Tibial nerve (tissue), 4 donors: ENCODE results near the gene GDPD5.

Source experiments
- CTCF ChIP-seq, 5 experiments: fragments of 200-600 bp in 3 of 5; fragments of 450-650 bp in 2 of 5; sonication (generic) in 3 of 5; IDR thresholded peaks; one replicate each; pipeline ENCODE4 v1.5.1; 2016 to 2019; ENCODE audit warnings: antibody characterized with exemption in 5 of 5, mild to moderate bottlenecking in 3 of 5, moderate library complexity in 2 of 5
- EP300 ChIP-seq, 2 donors: sonication (generic); formaldehyde crosslinking; IDR thresholded peaks; one replicate each; pipeline ENCODE4 v1.6.1; 2017; ENCODE audit warnings: antibody characterized with exemption in 2 of 2, mild to moderate bottlenecking in 1 of 2
- POLR2A ChIP-seq, 2 donors: fragments of 450-650 bp; IDR thresholded peaks; one replicate each; pipeline ENCODE4 v1.6.1; 2017; ENCODE audit warnings: antibody characterized with exemption in 2 of 2, mild to moderate bottlenecking in 2 of 2, moderate library complexity in 2 of 2

DNA sequence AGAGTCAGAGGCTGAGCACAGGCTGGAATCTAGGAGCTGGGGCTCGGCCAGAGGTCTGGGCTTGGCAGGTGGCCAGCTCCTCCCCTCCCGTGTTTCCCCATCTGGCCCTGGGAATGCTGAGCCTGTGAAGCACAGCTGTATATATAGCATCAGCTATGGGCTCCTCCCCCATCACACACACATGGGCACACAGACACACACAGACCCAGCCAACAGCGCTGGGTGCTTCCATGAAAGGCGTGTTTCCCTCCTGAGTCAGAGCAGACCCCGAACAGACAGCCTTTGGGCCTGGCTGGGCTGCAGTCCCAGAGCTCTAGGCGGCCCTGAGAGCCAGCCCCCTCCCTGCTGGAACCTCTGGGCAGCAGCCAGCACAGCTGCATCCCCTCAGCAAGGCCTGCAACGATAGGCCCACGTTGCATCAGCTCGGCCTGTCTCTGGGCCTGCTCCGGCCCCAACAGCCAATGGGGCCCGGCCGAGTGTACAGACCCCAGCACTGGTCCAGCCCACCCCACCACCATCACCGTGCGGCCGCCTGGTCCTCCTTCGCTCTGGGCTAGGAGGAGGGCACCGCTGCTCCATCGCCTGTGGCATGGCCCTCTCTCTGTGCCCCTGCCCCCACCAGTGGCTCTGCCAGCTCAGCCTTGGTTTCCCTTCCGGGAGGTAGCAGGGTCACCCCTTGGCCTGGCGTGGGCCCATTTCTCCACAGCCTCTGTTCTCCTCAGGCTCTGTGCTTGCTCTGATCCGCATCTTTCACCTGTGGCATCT, 28.7 kb upstream of the GDPD5 start:
- no peak for TF ChIP-seq CTCF (IDR thresholded peaks at IDR 0.05)
- TF ChIP-seq EP300 (IDR thresholded peaks at IDR 0.05): peak in 1 of 2 donors; percentile 90
- peak in 1 of 2 donors; percentile 68 for TF ChIP-seq POLR2A (IDR thresholded peaks at IDR 0.05)
